Muscle of arm (tissue), 12 donors: ENCODE measurements around the gene LRP11. TPM values are rescaled to one million over a fixed set of nuclear protein-coding genes. Genes with fewer than 3 reads are reported as not detected.
A peak's percentile ranks its signal among the peaks of the same experiment; 100 is the strongest.
"Not testable (repeated sequence)": the region's sequence is repeated elsewhere in the genome, so short reads cannot be mapped to it uniquely, and the experiment has no call there.

Source experiments
- DNase-seq: peaks from one replicate; pipeline ENCODE4 v3.0.0-alpha.2; 2013
- polyA plus RNA-seq, 12 donors: library from polyadenylated mRNA; unstranded; fragments of 120-200 nt; gene quantifications; one replicate each; pipeline ENCODE4 v1.2.1, GENCODE V29; 2013; ENCODE audit not compliant: insufficient read length in 12 of 12

LRP11 gene
- polyA plus RNA-seq, 12 donors: 16.6 to 33.3 (median 24.4) TPM; not detected in 1

DNA sequence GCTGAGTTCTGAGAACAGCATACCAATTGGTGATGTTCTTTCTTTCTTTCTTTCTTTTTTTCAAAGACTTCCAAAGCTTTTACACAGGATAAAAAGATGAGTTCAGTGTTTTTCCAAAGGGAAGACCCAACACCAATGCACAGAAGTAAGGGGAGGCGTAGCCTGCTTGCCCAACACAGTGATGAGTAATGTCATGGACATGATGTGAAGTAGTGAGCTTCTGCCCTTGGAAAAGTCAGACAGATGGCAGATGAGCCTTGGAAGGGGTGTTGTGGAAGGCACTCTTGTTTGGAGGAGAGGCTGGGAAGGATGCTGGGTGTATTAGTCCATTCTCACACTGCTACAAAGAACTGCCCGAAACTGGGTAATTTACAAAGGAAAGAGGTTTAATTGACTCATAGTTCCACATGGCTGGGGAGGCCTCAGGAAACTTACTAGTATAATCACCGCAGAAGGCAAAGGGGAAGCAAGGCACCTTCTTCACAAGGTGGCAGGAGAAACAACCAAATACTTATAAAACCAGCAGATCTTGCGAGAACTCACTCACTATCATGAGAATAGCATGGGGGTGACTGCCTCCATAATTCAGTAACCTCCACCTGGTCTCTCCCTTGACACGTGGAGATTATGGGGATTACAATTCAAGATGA lies 12.6 kb downstream of the LRP11 start:
- no peak for DNase-seq

DNA sequence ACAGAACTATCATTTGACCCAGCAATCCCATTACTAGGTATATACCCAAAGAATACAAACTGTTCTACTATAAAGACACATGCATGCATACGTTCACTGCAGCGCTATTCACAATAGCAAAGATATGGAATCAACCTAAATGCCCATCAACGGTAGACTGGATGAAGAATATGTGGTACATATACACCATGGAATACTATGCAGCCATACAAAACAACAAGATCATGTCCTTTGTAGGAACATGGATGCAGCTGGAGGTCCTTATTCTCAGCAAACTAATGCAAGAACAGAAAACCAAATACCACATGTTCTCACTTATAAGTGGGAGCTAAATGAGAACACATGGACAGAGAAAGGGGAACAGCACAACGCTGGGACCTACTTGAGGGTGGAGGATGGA lies 15.8 kb downstream of the LRP11 start:
- not testable (repeated sequence) for DNase-seq

DNA sequence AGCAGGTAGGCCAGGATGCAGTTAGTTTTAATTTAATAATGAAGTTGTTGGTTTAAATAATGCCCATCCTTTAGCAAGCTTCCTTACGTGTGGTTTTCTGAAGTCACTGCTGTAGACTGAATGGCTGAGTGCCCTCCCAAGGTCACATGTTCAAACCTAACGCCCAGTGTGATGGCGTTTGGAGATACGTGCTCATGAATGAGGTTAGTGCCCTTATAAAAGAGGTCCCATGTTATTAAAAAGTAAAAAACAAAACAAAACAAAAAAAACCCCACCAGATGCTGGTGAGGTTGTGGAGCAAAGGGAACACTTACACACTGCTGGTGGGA lies 16.3 kb downstream of the LRP11 start:
- DNase-seq: no peak

DNA sequence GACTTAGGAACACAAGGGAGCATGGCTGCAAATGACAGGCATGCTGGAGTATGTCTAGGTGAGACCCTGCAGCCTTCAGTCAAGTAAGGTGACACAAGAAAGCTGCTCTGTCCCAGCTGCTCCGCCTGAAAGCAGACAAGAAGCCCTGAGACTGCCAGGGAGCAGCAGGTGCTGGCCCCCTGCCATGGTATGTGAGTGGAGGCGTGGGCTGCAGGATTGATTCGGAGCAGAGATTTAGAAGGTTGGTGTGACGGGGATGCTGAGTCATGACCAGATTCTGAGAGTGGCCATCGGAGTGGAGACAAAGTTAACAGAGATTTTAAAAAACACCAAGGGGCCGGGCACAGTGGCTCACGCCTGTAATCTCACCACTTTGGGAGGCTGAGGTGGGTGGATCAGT lies 17.8 kb downstream of the LRP11 start:
- no peak for DNase-seq

DNA sequence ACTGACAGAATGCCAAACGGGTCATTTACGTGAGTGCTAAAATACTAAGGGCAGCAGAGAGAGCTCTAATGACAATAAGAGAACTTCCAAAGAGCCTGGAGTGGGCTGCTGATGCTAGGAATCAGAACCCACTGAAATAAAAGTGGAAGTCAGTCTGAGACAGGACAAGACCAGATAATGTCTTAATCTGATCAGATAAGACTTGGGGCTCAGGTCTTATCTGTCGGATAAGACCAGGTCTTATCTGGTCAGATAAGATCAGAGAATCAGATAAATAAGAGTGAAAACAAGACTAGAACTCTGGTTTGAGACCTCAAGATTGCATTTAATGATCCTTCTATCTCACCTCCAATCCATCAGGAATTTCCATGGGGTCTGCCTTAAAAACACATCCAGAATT lies 18.6 kb downstream of the LRP11 start:
- DNase-seq: no peak

DNA sequence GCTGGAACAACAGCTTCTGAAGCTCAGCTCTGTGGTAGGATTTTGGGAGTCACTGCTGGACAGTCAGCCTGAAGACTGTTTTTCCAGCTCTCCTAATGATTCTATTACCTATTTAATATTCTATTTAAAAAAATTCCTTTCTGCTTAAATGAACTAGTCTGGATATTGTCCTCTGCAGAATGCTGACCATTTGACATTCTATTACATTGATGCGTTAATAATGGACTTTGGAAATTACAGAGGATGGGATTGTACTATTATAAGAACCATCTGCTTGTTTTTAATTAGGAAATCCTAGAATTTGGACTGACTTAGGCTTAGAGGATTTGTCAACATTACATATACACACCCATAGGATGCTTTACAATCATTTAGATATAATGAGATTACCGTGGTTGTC lies 19.7 kb downstream of the LRP11 start:
- no peak for DNase-seq

DNA sequence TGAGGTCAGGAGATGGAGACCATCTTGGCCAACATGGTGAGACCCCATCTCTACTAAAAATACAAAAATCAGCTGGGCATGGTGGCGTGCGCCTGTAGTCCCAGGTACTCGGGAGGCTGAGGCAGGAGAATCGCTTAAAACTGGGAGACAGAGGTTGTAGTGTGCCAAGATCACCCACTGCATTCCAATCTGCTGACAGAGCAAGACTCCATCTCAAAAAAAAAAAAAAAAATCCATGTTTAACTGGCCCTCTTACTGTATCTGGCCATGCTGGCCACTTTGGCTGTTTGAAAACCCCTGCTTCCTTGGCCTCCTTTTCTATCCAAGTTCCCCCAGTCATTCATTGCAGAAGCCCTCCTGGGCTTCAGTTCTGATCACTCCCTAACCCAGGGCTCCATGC lies 20.1 kb downstream of the LRP11 start:
- not testable (repeated sequence) for DNase-seq

DNA sequence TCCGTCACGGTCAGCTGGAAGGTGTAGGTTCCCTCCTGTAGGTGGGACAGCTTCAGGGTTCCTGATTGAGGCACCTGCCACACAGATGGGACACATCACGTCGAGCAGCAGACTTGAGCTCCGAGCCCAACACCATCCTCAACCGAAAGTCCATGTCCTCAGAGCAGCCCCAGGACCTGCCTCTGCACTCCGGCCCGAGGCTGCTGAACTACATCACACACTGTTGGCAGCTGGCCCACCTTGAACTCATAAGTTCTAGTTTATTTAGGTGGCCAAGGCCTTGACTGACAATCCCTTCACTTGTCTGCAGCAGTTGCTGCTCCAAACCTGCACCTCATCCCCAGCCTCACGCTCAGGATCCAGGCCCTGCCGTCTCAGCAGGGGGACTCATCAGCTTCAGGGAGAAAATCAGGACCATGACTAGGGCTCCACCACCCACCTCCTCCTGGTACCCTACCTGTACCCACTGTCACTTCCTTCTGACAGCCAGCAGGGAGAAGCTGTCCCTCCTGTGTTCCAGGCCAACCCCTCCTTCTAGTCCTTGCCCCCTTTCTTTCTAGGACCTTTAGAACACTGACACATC lies 21.0 kb downstream of the LRP11 start:
- DNase-seq: no peak

DNA sequence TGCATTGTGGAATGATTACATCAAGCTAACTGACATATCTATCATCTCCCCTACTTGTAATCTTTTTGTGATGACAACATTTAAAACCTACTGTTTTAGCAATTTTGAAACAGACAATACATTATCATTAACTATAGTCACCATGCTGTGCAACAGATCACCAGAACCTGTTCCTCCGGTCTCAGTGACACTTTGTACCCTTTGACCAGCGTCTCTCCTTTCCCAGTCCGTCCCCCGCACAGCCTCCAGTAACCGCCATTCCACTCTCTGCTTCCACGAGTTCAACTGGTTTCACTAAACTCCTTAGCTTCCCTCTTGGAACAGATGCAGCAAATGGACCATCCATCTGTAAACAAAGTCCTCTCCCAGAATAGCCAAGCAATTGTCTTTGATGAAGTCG lies 21.8 kb downstream of the LRP11 start:
- DNase-seq: no peak

DNA sequence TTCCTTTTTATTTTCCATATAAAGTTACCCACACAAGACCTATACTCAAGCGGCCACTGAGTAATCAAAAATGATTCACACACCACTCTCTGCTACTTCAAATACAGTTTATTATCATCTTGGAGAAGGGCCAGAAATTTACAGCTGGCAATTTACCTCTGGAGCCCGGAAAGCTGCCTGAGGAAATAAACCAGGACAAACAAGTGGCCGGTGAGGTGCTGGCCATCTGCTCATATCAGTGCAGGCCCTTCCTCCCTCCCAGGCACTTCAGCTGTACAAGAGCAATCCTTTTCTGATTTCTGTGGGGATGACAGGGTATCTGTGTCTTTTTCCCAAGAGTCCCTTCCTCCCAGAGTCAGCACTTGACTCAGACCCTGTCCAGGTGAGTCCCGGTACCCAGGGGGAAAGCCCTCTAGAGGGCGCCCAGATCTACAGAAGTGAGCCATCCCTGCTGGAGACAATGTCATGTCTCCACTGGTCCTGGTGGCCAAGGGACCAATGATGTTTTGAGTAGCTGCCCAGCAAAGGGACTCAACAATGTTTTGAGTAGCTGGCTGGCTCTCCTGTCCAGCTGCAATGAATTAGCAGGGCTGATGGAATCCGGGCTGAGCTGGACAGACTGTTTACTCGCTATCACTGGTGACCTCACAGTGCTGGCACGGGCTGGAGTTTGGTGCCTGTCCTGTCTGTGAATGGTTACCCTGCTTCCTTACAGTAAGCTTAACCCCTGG lies 23.6 kb downstream of the LRP11 start:
- DNase-seq: peak; percentile 70

DNA sequence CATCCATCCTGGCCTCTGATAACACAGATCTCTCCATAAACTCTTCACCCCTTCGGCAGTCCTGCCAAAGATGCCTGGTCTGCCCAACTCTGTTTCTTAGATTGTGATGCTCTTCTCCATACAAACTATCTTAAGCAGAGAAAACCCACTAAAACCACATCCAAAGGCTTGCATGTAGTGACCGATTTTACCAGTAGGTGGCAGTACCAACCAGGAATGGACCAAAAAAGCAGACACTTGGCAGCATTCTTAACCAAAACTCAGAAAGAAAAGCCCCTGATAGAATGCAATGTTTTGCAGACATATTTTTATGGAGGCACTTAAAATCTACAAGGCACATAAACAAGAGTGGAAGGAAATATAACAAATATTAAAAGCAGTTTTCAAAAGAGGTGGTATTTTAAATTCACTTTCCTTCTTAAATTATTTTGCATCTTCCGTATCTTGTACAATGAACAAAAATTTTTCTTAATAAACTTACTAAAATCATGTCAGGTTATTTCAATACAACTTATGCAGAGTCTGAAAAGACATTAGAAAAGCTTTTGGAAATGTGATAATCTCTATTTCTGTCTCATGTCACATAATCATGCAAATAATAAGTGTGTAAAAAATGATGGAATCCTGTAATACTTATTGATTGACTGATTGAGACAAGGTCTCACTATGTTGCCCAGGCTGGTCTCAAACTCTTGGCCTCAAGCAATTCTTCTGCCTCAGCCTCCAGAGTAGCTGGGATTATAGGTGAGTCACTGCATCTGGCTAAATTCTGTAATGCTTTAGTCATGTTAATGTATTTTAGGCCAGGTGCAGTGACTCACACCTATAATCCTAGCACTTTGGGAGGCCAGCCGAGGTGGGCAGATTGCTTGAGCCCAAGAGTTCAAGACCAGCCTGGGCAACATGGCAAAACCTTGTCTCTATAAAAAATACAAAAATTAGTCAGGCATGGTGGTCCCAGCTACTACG lies 29.4 kb downstream of the LRP11 start:
- DNase-seq: peak; percentile 83

DNA sequence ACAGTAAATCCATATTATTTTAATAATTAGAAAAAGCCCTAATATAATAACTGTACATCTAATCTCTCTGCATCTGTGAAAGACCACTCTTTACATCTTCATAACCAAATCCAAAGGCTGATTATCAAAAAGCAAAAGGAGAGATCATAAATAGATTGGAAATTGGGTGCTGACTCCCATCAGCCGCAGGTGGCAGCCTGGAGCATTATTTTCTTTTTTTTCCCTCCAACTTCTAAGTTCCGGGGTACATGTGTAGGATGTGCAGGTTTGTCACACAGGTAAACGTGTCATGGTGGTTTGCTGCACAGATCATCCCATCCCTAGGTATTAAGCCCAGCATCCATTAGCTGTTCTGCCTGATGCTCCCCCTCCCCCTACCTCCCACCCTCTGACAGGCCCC lies 30.5 kb downstream of the LRP11 start:
- no peak for DNase-seq

DNA sequence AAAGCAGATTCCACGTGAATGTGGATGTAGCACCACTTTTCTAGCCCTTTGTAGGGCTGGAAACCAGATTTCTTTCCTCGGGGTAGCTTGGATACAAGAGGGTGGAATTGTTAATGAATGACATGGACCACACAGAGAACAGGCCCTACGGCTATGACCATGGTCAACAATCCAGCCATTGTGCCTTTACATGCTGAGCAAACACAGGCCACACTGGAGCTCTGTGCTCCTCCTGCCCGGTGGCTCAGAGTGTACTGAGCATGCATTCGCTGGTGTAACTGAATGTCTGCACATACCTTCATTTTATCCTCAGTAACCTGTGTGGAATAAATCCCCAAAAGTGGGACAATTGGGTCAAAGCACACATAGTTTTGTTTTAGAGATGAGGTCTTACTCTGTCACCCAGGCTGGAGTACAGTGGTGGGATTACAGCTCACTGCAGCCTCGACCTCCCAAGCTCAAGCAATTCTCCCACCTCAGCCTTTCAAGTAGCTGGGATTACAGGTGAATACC lies 32.8 kb downstream of the LRP11 start:
- no peak for DNase-seq

DNA sequence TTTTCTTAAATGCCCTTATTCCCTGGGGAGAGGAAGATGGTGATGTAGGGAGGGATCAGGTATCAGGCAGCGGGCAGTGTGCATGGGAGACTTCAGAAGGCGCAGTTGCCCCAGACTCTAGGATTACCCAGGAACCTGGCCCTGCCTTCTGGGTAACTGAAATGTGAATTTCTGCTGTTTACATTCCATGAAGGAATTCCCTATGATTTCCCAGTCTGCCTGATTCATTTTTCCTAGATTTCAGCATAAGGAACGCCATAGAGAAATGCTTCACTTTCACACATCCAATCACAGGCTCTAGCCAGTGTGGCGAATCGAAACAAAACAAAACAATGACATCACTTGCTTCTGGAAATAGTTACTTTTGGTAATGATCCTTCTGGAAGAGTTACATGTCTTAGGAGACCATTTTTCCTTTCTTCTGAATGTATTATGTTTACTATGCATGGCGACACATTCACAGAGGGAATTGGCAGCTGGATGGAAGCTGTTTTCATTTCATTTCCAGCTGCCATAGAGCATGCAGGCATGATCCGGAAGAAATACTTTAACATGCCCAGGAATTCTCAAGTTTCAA lies 33.3 kb downstream of the LRP11 start:
- peak; percentile 53 for DNase-seq

DNA sequence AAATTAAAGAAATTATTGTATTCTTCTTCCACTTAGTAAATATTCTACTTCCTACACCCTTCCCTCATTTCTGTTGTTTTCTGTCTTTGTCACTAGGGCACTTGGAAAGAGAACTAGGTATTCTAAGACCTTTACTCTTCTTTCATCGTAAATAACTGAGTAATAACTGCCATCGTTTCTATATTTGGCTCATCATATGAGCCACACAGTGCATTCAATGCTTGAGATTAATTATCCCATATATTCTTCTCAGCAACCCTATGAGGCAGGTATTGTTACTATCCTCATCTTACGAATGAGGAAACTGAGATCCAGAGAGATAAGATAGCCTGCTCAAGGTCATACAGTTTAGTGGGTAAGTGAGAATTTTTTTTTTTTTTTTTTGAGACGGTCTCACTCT lies 38.9 kb downstream of the LRP11 start:
- no peak for DNase-seq

DNA sequence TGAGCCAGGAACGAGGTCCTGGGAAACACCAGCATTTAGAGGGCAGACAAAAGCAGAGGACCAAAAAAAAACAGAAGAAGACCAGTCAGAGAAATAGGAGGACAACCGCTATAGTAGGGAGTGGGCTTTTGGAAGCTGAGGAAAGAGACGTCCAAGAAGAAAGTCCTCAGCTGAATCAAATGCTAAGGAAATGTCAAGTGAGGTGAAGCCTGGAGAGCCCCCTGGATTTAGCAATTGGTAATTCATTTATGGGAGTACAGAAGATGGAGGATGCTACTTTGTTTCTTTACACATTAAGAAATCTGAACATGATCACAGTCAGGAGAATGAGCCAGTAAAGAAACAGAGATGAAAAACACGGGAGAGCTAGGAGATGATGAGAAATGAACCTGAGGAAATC lies 41.1 kb downstream of the LRP11 start:
- no peak for DNase-seq

DNA sequence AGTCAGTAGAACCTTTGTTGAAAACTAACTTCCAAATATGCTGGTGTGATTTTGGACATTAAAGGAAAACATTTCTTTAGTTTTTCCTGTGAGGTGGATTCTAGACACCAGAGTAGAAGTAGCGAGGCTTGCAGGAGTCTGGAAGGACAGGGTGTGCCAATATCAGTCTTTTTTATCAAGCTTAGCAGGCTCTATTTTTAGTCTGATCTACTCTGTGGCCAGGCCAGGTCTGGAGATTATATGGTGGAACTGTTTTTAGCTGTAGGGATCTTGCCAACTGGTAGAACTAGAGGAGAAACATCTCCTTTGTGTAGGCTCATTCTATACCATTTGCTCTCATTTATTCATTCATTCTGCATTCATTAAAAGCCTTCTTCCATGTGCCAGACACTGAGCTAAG lies 42.7 kb downstream of the LRP11 start:
- DNase-seq: no peak

DNA sequence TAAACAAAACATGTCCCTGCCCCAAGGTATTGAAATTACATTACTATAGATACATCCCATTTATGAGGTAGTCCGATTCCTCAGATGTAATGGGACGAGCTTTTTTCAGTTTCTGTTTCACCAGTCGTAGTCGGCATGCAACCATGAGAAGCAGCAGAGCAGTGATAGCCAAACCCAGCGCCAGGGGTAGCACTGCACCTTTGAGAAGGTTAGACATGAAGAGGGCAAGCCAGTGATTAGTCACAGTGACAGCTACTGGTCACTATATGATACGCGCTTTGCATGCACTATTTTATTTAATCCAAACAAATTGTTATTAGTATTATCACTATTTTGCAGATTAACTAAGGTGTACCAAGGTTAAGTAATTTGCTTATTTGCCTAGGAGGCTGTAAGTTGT lies 43.7 kb downstream of the LRP11 start:
- no peak for DNase-seq

DNA sequence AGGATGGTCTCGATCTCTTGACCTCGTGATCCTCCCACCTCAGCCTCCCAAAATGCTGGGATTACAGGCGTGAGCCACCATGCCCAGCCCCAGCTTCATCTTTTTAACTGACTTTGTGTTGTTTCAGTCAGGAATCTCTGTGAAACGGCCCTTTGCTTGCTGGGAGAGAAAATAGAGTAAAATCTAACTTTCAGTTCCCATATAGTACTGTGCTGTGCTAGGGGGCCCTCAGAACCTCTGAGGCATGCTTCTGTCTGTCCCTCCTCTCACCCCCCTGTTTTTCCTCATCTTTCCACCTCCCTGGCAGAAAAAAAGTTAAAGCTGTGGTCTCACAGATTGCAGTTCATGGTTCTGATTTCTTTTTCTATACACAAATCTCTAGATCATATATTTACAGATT lies 48.4 kb downstream of the LRP11 start:
- no peak for DNase-seq

DNA sequence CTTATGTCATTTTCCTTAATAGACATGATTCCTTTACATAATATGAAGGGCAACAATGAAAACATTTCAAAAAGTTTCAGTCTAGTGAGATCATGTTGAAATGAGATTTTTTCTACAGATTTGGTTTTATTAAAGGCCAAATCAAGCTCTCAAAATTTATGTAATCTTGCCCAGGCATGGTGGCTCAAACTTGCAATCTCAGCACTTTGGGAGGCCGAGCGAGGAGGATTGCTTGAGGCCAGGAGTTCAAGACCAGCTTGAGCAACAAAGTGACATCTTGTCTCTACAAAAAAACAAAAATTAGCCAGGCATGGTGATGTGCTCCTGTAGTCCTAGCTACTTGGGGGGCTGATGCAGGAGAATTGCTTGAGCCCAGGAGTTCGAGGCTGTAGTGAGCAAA lies 50.8 kb downstream of the LRP11 start:
- no peak for DNase-seq

DNA sequence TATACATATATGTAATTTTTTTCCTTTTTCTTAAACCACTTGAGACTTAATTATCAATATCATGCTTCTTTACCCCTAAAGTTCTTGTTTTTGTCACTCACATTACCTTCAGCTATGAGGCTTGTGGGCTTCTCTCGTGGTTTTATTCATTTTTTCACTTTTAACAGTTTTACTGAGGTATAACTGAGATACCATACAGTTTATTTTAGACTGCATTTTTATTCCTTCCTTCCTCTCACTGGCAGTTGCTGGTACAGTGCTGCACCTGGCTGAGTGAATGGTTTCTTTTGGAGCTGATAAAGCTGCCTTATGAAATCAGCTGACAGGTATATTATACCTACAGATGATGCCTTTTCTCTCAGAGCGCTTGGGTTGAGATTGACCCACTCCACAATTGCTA lies 54.4 kb downstream of the LRP11 start:
- no peak for DNase-seq

DNA sequence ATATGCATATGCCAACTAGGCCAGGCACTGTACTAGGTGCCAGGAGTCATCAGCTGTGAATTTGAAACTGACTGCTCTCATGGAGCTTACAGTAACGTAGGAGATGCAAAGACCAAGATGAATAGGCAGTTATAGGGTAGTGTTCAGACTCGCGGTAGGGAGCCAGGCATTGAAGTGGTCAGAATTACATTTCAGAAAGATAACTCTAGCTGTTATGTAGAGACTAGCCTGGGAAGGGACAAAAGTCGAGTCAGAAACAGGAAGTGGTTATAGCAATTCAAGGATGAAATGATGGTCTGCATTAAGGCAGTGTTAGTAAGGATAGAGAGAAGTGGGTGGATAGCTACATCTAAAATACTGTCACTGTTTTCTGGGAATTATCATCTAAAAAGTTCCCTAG lies 58.0 kb downstream of the LRP11 start:
- no peak for DNase-seq
